GM18517 (cell line): ENCODE data around the gene FUT8.

ENCODE experiments used
- ATAC-seq: cut with Tn5 transposase; IDR thresholded peaks from one replicate; pipeline ENCODE4 v1.9.1; 2021; ENCODE audit warnings: mild to moderate bottlenecking, moderate library complexity; ENCODE audit not compliant: unreplicated experiment

FUT8 gene

GRCh38 chr14:65755331-65755730 is 342.8 kb downstream of the FUT8 start:
- ATAC-seq = no peak

- no peak for ATAC-seq
Observed at GRCh38 chr14:65756880-65757279, 344.4 kb downstream of the FUT8 start.

GRCh38 chr14:65769151-65769550 is 356.6 kb downstream of the FUT8 start:
- ATAC-seq = no peak

GRCh38 chr14:65770681-65771080 is 358.2 kb downstream of the FUT8 start:
- no peak for ATAC-seq

- no peak for ATAC-seq
Observed at GRCh38 chr14:65771271-65771670, 358.7 kb downstream of the FUT8 start.

- ATAC-seq = no peak
Observed at GRCh38 chr14:65772466-65772865, 359.9 kb downstream of the FUT8 start.

GRCh38 chr14:65772921-65773574 is 360.5 kb downstream of the FUT8 start:
- no peak for ATAC-seq

- no peak for ATAC-seq
Observed at GRCh38 chr14:65774041-65774440, 361.5 kb downstream of the FUT8 start.

- ATAC-seq = no peak
Observed at GRCh38 chr14:65776193-65776852, 363.8 kb downstream of the FUT8 start.

- ATAC-seq = no peak
Observed at GRCh38 chr14:65780566-65780965, 368.0 kb downstream of the FUT8 start.

GRCh38 chr14:65783101-65783500 is 370.6 kb downstream of the FUT8 start:
- no peak for ATAC-seq

- ATAC-seq = no peak
Observed at GRCh38 chr14:65783576-65783975, 371.0 kb downstream of the FUT8 start.

GRCh38 chr14:65784574-65784973 is 372.0 kb downstream of the FUT8 start:
- ATAC-seq = no peak

- ATAC-seq = no peak
Observed at GRCh38 chr14:65787461-65787860, 374.9 kb downstream of the FUT8 start.

GRCh38 chr14:65788876-65789275 is 376.3 kb downstream of the FUT8 start:
- no peak for ATAC-seq

- ATAC-seq = no peak
Observed at GRCh38 chr14:65789363-65789762, 376.8 kb downstream of the FUT8 start.

GRCh38 chr14:65790172-65790815 is 377.8 kb downstream of the FUT8 start:
- ATAC-seq = no peak

- no peak for ATAC-seq
Observed at GRCh38 chr14:65791191-65791981, 378.9 kb downstream of the FUT8 start.

- no peak for ATAC-seq
Observed at GRCh38 chr14:65792208-65792905, 379.8 kb downstream of the FUT8 start.
